GM21737 (cell line): ENCODE measurements around the gene ABCA5.
"Not testable (repeated sequence)": the region's sequence is repeated elsewhere in the genome, so short reads cannot be mapped to it uniquely, and the experiment has no call there.

Experiments
- ATAC-seq: cut with Tn5 transposase; IDR thresholded peaks from one replicate; pipeline ENCODE4 v1.9.1; 2021; ENCODE audit warnings: mild to moderate bottlenecking, moderate library complexity; ENCODE audit not compliant: unreplicated experiment

ABCA5 gene

GRCh38 chr17:69213059-69213813 is 113.7 kb downstream of the ABCA5 start:
- no peak for ATAC-seq

- no peak for ATAC-seq
These were observed 118.3 kb downstream of the ABCA5 start for GRCh38 chr17:69208640-69209039.

- no peak for ATAC-seq
These were observed 119.8 kb downstream of the ABCA5 start for GRCh38 chr17:69207151-69207550.

- ATAC-seq = no peak
These were observed 128.7 kb downstream of the ABCA5 start for GRCh38 chr17:69198238-69198637.

- ATAC-seq = not testable (repeated sequence)
These were observed 130.8 kb downstream of the ABCA5 start for GRCh38 chr17:69196105-69196653.
